IPS-15b (cell line): ENCODE measurements around the gene DAAM1.

Source experiments
- H3K27me3 ChIP-seq: one replicate; pipeline ENCODE4 v1.6.1; 2013; ENCODE audit warnings: low read length; ENCODE audit not compliant: control insufficient read depth, insufficient read depth
- H3K36me3 ChIP-seq: one replicate; pipeline ENCODE4 v1.6.1; 2013; ENCODE audit warnings: low read length; ENCODE audit not compliant: control insufficient read depth, insufficient read depth
- H3K4me1 ChIP-seq: one replicate; pipeline ENCODE4 v1.6.1; 2013; ENCODE audit warnings: mild to moderate bottlenecking, low read length; ENCODE audit not compliant: control insufficient read depth, insufficient read depth
- H3K4me3 ChIP-seq: one replicate; pipeline ENCODE4 v1.5.1; 2013; ENCODE audit warnings: low read depth, low read length
- H3K9ac ChIP-seq: one replicate; pipeline ENCODE4 v1.6.1; 2013; ENCODE audit warnings: low read depth, mild to moderate bottlenecking, low read length
- H3K9me3 ChIP-seq: one replicate; pipeline ENCODE4 v1.6.1; 2013; ENCODE audit warnings: mild to moderate bottlenecking, low read length; ENCODE audit not compliant: control insufficient read depth, insufficient read depth

Gene DAAM1

DNA sequence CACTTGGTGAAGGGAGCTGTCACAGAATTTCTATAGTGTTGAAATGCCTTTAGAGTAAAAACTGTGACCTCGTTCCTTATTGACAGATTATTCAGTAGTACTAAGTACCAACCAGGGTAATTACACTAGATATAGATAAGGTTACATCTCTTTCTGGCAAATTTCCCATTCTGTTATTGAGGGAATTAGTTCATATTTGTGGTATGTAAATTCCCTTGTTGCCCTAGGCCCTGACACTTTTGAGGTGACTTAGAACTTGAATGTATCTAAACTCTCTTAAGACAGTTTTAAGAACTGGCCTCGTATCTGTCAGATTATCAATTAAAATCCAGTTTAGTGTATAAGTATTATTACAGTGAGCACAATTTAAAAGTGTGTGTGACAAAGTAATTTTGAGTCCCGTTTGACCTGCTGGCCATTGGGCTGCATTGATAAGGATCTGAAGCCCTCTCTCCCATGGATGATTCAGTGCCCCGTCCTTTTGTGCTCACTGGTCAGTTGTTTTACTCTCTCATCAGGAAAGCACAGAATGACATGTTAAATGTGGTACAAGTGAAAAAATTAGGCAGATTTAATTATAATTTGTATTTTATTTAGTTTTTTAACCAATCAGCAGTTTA is 153.5 kb downstream of the DAAM1 start:
- Histone ChIP-seq H3K4me1 (peaks cover 25% of the 10 kb centered on the region), H3K9ac (no peak overlapping the region), H3K9me3 (no peaks in the 10 kb centered on the region), H3K36me3 (no peaks in the 10 kb centered on the region), H3K27me3 (no peaks in the 10 kb centered on the region), H3K4me3 (no peak overlapping the region)

DNA sequence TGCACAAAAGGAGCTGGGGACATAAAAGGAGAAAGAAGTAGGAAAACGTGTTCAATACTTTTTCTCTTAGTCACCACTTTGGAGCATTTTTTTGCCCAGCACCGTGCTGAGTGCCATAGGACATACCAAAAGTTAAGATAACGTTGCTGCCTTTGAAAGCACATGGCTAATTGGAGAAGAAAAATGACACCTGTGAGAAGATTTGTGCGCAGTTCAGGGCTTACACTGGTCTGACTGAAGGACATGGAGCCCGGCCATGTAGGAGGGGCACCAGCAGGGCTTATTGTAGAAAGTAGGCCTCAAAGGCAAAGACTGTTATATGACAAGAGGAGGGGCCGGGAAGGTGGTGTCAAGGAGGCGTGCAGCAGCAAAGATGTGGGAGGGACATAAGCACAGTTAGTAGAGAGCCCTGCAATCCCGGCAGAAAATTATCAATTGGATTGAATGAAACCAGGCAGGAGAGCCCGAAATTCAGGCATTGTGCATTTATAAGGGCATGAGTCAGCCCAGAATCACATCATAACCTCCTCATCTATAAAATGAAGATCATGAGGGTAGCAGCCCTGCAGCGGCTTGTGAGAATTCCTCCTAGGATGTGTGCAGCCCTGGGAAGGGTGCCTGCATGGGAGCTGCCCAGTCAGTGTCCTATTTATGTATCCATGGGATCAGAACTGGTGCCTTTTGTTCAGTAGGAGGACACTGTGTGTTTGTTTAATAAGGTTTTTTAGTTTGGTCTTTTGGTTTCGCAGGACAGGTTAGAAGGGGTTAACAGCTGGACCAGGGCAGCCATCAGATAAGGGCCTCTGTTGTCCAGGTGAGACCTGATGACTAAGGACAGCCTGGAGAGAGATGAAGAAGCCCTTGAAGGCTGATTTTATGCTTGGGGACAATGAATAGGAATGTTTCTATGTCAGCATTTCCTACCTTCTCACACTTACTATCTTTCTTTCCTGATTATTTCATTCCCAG is 154.3 kb downstream of the DAAM1 start:
- Histone ChIP-seq H3K4me3 (no peak overlapping the region), H3K4me1 (peaks cover 20% of the 10 kb centered on the region), H3K9ac (no peak overlapping the region), H3K27me3 (no peaks in the 10 kb centered on the region), H3K9me3 (no peaks in the 10 kb centered on the region), H3K36me3 (no peaks in the 10 kb centered on the region)

DNA sequence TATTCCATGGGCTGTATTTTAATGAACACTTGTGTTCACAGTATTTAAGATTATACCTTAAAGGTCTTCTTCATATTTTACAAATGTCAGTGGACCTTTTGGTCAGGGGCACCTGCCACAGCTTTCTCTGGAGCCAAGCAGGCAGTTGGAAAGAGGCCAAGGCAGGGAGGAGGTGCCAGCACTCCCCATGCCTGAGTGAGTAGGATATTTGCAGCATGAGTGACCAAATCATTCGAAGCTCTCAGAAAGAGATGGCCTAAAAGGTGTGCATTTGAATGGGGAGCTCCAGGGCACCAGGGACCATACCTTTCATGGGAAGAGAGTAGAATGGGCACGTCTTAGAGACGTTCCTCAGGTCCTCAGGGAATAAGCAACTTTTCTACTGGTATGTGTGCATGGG is 155.1 kb downstream of the DAAM1 start:
- H3K27me3 ChIP-seq: no peaks in the 10 kb centered on the region
- no peaks in the 10 kb centered on the region for H3K9me3 ChIP-seq
- peaks cover 20% of the 10 kb centered on the region for H3K4me1 ChIP-seq
- H3K9ac ChIP-seq: no peak overlapping the region
- no peaks in the 10 kb centered on the region for H3K36me3 ChIP-seq
- H3K4me3 ChIP-seq: no peak overlapping the region

DNA sequence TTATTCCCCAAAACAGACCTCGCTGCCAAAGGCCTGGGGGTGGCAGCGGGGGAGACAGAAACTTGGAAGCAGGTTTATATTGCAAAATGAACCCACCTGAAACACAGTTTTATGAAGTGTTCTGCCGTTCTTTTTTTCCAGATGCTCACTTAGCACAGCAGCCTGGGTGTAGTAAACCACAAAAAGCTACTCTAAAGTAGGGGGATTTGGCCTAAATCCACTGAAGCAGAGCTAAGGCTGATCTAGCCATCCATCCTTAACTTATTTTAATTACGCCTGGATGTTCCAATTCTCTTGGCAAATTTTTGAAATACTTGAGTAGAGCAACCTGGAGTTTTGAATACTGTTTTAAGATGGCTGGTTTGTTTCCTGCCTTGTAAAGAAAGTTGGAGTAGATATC is 155.5 kb downstream of the DAAM1 start:
- H3K9me3 ChIP-seq: no peaks in the 10 kb centered on the region
- peaks cover 20% of the 10 kb centered on the region for H3K4me1 ChIP-seq
- no peak overlapping the region for H3K9ac ChIP-seq
- H3K4me3 ChIP-seq: no peak overlapping the region
- H3K36me3 ChIP-seq: no peaks in the 10 kb centered on the region
- no peaks in the 10 kb centered on the region for H3K27me3 ChIP-seq

DNA sequence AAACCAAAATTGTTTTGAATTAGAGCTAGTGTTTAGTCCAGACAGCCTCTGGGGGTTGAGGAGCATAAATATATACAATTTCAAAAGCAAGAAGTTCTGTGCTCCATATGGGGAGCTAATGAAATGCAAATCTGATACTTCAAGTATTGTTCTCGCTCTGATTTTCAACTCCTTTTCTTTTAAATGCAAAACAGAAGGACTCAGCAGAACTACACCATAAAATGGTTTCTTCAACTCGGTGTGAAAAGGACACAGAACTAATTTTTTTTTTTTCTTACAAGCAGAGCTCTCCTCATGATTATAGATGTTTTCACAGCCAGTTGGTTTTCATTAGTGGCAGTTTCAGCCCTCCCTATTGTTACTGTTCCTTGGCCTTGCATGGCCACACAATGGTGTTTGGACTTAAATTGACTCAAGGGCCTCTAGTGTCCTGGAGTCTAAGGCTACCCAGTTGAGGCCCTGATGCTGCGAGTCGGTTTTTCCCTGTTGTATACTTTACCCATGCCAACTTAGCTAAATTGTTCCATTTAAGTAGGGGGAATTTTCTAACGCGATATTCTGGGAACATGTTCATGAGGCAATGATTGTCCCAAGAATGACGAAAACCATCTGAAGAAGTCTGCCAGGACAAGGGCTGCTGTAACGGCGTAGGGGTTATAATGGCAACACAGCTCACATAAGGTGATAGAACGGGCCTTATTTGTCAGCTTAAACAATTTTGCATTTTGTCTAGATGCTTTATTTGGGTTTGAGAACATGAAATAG is 156.4 kb downstream of the DAAM1 start:
- H3K4me1 ChIP-seq: peaks cover 20% of the 10 kb centered on the region

DNA sequence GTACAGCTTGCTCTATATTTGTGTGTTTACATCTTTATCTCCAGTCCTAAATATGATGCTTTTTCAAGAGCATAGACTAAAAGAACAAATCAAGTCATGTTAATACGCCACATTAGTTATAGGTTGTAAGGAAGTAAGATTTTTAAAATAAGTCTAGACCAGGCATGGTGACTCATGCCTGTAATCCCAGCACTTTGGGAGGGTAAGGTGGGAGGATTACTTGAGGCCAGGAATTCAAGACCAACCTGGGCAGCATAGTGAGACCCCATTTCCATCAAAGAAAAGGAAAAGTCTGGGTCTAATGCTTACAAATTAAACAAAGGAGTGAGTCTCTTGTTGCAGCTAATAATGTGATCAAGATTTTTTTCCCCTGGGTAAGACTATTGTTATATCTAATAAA is 157.9 kb downstream of the DAAM1 start:
- Histone ChIP-seq H3K36me3 (no peaks in the 10 kb centered on the region), H3K9me3 (no peaks in the 10 kb centered on the region), H3K4me1 (peaks cover 20% of the 10 kb centered on the region)

More for the DNA sequence above, 156.4 kb downstream of the DAAM1 start:
- Histone ChIP-seq H3K4me3 (no peak overlapping the region), H3K9ac (no peak overlapping the region), H3K27me3 (no peaks in the 10 kb centered on the region), H3K36me3 (no peaks in the 10 kb centered on the region), H3K9me3 (no peaks in the 10 kb centered on the region)

DNA sequence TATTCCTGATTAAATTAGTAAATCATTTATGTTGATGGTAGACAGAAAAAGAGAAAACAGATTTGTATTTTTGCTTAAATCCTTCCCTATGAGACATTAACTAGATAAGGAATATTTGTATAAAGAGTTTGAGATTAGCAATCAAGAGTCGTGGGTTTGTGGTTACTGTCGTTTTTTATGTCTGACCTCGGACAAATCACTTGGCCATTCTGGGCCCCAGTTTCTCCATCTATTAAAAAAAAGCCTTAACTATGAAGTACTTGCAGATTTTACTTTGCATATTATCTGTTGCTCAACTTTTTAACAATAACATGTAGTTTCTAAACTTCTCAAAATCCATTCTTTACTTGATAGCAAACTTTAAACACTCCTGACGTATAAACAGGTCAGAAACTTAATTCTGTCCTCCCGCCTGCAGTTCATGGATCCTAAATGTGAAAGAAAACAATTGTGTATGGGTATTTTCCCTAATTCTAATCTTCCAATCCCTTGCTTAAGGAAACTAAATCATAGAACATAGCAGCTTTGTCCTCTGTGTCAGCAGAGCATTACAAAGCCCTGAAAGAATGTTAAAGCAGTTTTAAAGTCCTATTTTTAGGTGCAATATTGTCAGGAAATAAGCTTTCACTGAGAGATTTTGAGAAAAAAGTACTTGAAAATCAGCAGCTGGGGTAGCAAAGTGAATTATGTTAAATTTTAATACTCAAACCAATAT is 158.5 kb downstream of the DAAM1 start:
- H3K4me3 ChIP-seq: no peak overlapping the region
- no peaks in the 10 kb centered on the region for H3K27me3 ChIP-seq
- no peaks in the 10 kb centered on the region for H3K36me3 ChIP-seq
- H3K9me3 ChIP-seq: no peaks in the 10 kb centered on the region
- peaks cover 20% of the 10 kb centered on the region for H3K4me1 ChIP-seq
- H3K9ac ChIP-seq: no peak overlapping the region

More for the DNA sequence above, 157.9 kb downstream of the DAAM1 start:
- no peaks in the 10 kb centered on the region for H3K27me3 ChIP-seq
- H3K9ac ChIP-seq: no peak overlapping the region
- no peak overlapping the region for H3K4me3 ChIP-seq

DNA sequence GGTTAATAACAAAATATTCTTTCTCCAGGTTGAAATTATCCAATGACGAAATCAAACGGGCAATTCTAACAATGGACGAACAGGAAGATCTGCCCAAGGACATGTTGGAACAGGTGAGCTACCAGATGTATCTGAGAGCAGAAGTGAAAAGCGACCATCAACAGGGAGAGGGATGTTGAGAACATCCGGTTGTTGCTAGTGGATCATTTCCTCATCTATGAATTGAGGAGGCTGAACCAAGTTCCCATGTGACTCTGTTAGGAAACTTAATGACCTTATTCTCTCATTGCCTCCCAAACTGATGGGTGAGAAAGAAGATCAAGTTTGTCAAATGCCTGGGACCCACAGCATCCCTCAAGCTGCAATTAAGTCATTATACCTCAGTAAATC is 159.0 kb downstream of the DAAM1 start:
- Histone ChIP-seq H3K4me1 (peaks cover 20% of the 10 kb centered on the region), H3K36me3 (no peaks in the 10 kb centered on the region), H3K4me3 (no peak overlapping the region), H3K9ac (no peak overlapping the region), H3K9me3 (no peaks in the 10 kb centered on the region), H3K27me3 (no peaks in the 10 kb centered on the region)

DNA sequence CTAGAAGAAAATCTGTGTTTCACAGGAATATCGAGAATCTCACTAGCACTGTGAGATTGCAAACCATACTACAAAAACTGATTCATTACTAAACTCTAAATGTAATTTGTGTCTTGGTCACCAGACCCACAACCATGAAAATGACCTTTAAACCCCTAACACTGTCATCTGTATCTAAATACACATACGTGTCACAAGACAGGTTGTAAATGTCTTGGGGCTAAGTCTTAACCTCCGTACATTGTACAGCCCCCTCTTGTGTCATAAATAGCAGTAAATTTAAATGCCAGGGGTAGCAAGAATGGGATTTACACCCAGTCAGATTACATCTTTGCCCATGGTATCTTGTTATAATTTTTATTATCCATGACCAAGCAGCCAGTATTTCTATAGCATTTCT is 159.4 kb downstream of the DAAM1 start:
- Histone ChIP-seq H3K4me3 (no peak overlapping the region), H3K9me3 (no peaks in the 10 kb centered on the region), H3K36me3 (no peaks in the 10 kb centered on the region), H3K27me3 (no peaks in the 10 kb centered on the region), H3K4me1 (peaks cover 20% of the 10 kb centered on the region), H3K9ac (no peak overlapping the region)

DNA sequence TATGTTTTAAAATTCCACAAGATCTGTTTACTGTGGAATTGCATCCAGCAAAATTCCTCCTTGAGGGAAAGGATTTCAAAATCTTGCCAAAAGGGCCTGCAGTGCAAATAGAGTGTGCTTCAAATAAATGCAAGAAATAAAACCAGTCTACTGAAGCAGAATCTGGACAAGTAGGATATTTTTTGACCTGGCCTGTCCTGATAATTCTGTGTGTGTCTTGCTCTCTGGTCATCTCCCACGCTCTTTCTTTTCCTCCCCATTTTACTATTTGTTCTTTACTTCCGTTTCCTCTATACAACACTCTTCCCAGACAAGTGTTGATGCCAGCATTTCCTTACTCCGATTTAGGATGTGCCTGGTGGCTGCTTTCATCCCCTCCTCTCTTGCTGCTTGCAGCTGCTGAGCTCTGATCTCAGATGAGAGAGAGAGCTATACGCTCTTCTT is 160.8 kb downstream of the DAAM1 start:
- no peaks in the 10 kb centered on the region for H3K9me3 ChIP-seq
- H3K36me3 ChIP-seq: no peaks in the 10 kb centered on the region
- H3K27me3 ChIP-seq: no peaks in the 10 kb centered on the region
- H3K9ac ChIP-seq: no peak overlapping the region
- peaks cover 10% of the 10 kb centered on the region for H3K4me1 ChIP-seq
- H3K4me3 ChIP-seq: no peak overlapping the region

DNA sequence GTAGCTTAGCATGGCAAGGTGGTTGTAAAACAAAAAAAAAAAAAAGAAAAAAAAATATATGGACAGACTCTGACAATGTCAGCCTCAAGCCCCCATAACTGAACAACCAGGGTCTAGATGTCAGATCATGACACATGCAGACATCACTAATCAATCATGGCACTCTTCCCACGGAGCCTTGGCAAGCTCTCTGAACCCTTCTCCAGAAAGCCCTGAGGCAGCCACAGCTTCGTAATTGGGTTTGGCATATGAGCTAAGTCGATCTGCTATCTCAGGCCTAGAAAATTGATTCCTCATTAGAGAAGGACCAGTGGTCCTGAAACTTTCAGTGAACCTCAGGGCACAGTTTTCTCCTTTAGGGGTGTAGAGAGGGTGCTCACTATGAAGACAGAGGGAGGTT is 164.5 kb downstream of the DAAM1 start:
- no peak overlapping the region for H3K4me3 ChIP-seq
- no peaks in the 10 kb centered on the region for H3K9me3 ChIP-seq
- no peak overlapping the region for H3K9ac ChIP-seq
- H3K4me1 ChIP-seq: no peaks in the 10 kb centered on the region
- no peaks in the 10 kb centered on the region for H3K36me3 ChIP-seq
- H3K27me3 ChIP-seq: no peaks in the 10 kb centered on the region
